K562 (cell line): ENCODE measurements around the gene LAMTOR4. TPM values are rescaled to one million over a fixed set of nuclear protein-coding genes. Genes with fewer than 3 reads are reported as not detected.

Experiments
- CTBP1 ChIP-seq: fragments of 450-650 bp; IDR thresholded peaks from 2 replicates; pipeline ENCODE4 v1.6.1; 2016; ENCODE audit warnings: borderline replicate concordance
- ETV1 ChIP-seq: fragments of 450-650 bp; conservative IDR thresholded peaks from 2 replicates; pipeline ENCODE4 v1.6.1; 2016; ENCODE audit warnings: missing genetic modification characterization, control low read depth, low read depth, missing compliant biosample characterization
- FOXM1 ChIP-seq, 2 experiments: fragments of 450-650 bp in 1 of 2; sonication (generic) in 1 of 2; formaldehyde crosslinking in 1 of 2; IDR thresholded peaks; 2 replicates each; pipeline versions ENCODE4 v1.6.1 to v1.9.0; 2017 to 2022; ENCODE audit warnings: low read depth in 2 of 2, mild to moderate bottlenecking in 2 of 2, missing genetic modification reagents in 1 of 2, moderate library complexity in 1 of 2
- FOXO4 ChIP-seq: fragments of 450-650 bp; formaldehyde crosslinking; IDR thresholded peaks from 2 replicates; pipeline ENCODE4 v1.4.0; 2020; ENCODE audit warnings: mild to moderate bottlenecking, moderate library complexity
- IRF2 ChIP-seq: sonication (generic); formaldehyde crosslinking; IDR thresholded peaks from 2 replicates; pipeline ENCODE4 v1.8.1; 2022; ENCODE audit warnings: mild to moderate bottlenecking, missing genetic modification reagents
- MLLT1 ChIP-seq, 2 experiments: fragments of 450-650 bp; IDR thresholded peaks; 2 replicates each; pipeline ENCODE4 v1.6.1; 2016
- MTA2 ChIP-seq: fragments of 450-650 bp; IDR thresholded peaks from 2 replicates; pipeline ENCODE4 v1.6.1; 2016; ENCODE audit warnings: low read depth
- MXI1 ChIP-seq: IDR thresholded peaks from 2 replicates; pipeline ENCODE4 v1.6.1; 2011; ENCODE audit warnings: low read depth, mild to moderate bottlenecking, improper control_type of control experiment, low read length
- NCOA1 ChIP-seq: fragments of 450-650 bp; IDR thresholded peaks from 2 replicates; pipeline ENCODE4 v1.6.1; 2016; ENCODE audit warnings: low read depth
- NR2F6 ChIP-seq: fragments of 450-650 bp; formaldehyde crosslinking; IDR thresholded peaks from 2 replicates; pipeline ENCODE4 v1.4.0; 2020; ENCODE audit warnings: mild to moderate bottlenecking
- NR3C1 ChIP-seq: sonication (generic); formaldehyde crosslinking; IDR thresholded peaks from 2 replicates; pipeline ENCODE4 v1.8.1; 2022; ENCODE audit warnings: missing genetic modification reagents
- PHB ChIP-seq: fragments of 250-450 bp; sonication (Bioruptor Pico); IDR thresholded peaks from 2 replicates; pipeline ENCODE4 v1.5.0; 2021
- PRDM10 ChIP-seq: fragments of 450-650 bp; IDR thresholded peaks from 2 replicates; pipeline ENCODE4 v1.6.1; 2018; ENCODE audit not compliant: partially characterized antibody
- RBBP5 ChIP-seq: fragments of 200-600 bp; sonication (generic); IDR thresholded peaks from 2 replicates; pipeline ENCODE4 v1.6.1; 2012; ENCODE audit warnings: borderline replicate concordance, mild to moderate bottlenecking, low read length, control low read depth, inconsistent platforms; ENCODE audit not compliant: insufficient read depth, poor library complexity, severe bottlenecking
- RBM34 ChIP-seq: fragments of 200-400 bp; formaldehyde crosslinking; IDR thresholded peaks from 2 replicates; pipeline ENCODE4 v1.6.1; 2018; ENCODE audit warnings: low read length, borderline replicate concordance; ENCODE audit not compliant: insufficient read depth
- SMAD1 ChIP-seq: fragments of 150-350 bp; IDR thresholded peaks from 2 replicates; pipeline ENCODE4 v1.6.1; 2014; ENCODE audit warnings: low read length, low read depth; ENCODE audit not compliant: partially characterized antibody
- SMARCE1 ChIP-seq: fragments of 450-650 bp; IDR thresholded peaks from 2 replicates; pipeline ENCODE4 v1.7.1; 2016; ENCODE audit warnings: mild to moderate bottlenecking
- ZNF146 ChIP-seq: IDR thresholded peaks from one replicate; pipeline ENCODE4 v1.6.1; 2018; ENCODE audit warnings: missing compliant biosample characterization; ENCODE audit not compliant: unreplicated experiment
- ZNF253 ChIP-seq: fragments of 250-450 bp; sonication (Bioruptor Pico); conservative IDR thresholded peaks from 2 replicates; pipeline ENCODE4 v1.6.1; 2021; ENCODE audit warnings: mild to moderate bottlenecking
- ZNF707 ChIP-seq: fragments of 250-450 bp; sonication (Bioruptor Pico); conservative IDR thresholded peaks from 2 replicates; pipeline ENCODE4 v1.8.0; 2022; ENCODE audit warnings: inconsistent platforms, mild to moderate bottlenecking, moderate library complexity
- polyA plus RNA-seq, 8 experiments: library from polyadenylated mRNA; depleted of rRNA in 4 of 8; stranded (reverse) in 5 of 8; unstranded in 3 of 8; fragments of >200 nt; fragmentation: Nextera tagmentation in 2 of 8; fragmentation: Illumina TruSeq in 1 of 8; extraction: Ambion mirVana in 2 of 8; extraction: Trizol in 1 of 8; gene quantifications; 2 replicates each; pipeline versions ENCODE4 v1.2.1 to v1.2.3, GENCODE V29; 2011 to 2014; ENCODE audit warnings: inconsistent platforms in 1 of 8, missing spikeins in 1 of 8
- total RNA-seq, 7 experiments: library from RNA; depleted of rRNA in 6 of 7; stranded (reverse); fragments of >200 nt in 6 of 7; fragmentation: Illumina TruSeq in 2 of 7; extraction: Trizol in 2 of 7; gene quantifications; 2 replicates each; pipeline versions ENCODE4 v1.2.1 to v1.2.3, GENCODE V29; 2011 to 2021; ENCODE audit warnings: low replicate concordance in 1 of 7

The LAMTOR4 gene
- total and polyA plus RNA-seq, 9 of the 15 experiments (the other 6 are each of a cell fraction or from before 2014, with no cell fraction given), result 79.6 to 314 (median 195) TPM

GRCh38 chr7:100148559-100149328, at the start of gene LAMTOR4 (continued):
- TF ChIP-seq SMAD1, result peak; percentile 67
- TF ChIP-seq PRDM10, result peak; percentile 8
- TF ChIP-seq ETV1 (tag), result peak; percentile 95
- TF ChIP-seq ZNF146, result no peak
- peak; percentile 58 to 73; a peak in 3 of 4 replicates for TF ChIP-seq MLLT1 (IDR thresholded peaks at IDR 0.05)
- no peak for TF ChIP-seq NCOA1
- no peak for TF ChIP-seq IRF2 (CRISPR knock-in tag)
- TF ChIP-seq FOXO4 (CRISPR knock-in tag), result no peak
- no peak for TF ChIP-seq ZNF253 (CRISPR knock-in tag)
- no peak for TF ChIP-seq ZNF707 (CRISPR knock-in tag)
- peak; percentile 20 for TF ChIP-seq RBBP5
- peak; percentile 81 for TF ChIP-seq CTBP1
- 0 out of 2 replicates have a peak, but pooled peaks have one; percentile 28 for TF ChIP-seq FOXM1 (IDR thresholded peaks at IDR 0.05; ENCODE audit: low read depth)
- no peak for TF ChIP-seq FOXM1 (CRISPR knock-in tag; IDR thresholded peaks at IDR 0.05; ENCODE audit: low read depth)
- TF ChIP-seq SMARCE1, result peak; percentile 38; the same call in 1 of the 2 replicates
- peak; percentile 39; the same call in 1 of the 2 replicates for TF ChIP-seq MXI1
- TF ChIP-seq PHB, result no peak
- no peak for TF ChIP-seq MTA2
- no peak for TF ChIP-seq RBM34
- TF ChIP-seq NR3C1 (CRISPR knock-in tag), result no peak
- TF ChIP-seq NR2F6, result no peak
